Endothelial cell (in vitro differentiated cells): ENCODE data around the gene TSTD1. TPM values are rescaled to one million over a fixed set of nuclear protein-coding genes. Genes with fewer than 3 reads are reported as not detected.
"Not testable (repeated sequence)": the region's sequence is repeated elsewhere in the genome, so short reads cannot be mapped to it uniquely, and the experiment has no call there.

Experiments used
- DNase-seq: peaks from one replicate; pipeline ENCODE4 v3.0.0; 2021; ENCODE audit warnings: low spot score
- H3K27ac Mint-ChIP-seq: one replicate; pipeline ENCODE4 v1.8.0; 2021; ENCODE audit warnings: mixed read lengths, inconsistent platforms; ENCODE audit not compliant: unreplicated experiment
- H3K27me3 Mint-ChIP-seq: one replicate; pipeline ENCODE4 v1.8.0; 2021; ENCODE audit warnings: mild to moderate bottlenecking, moderate library complexity, mixed read lengths, inconsistent platforms; ENCODE audit not compliant: unreplicated experiment
- H3K36me3 Mint-ChIP-seq: one replicate; pipeline ENCODE4 v1.8.0; 2021; ENCODE audit warnings: mild to moderate bottlenecking, low read depth, mixed read lengths, inconsistent platforms; ENCODE audit not compliant: unreplicated experiment
- H3K4me1 Mint-ChIP-seq: one replicate; pipeline ENCODE4 v1.8.0; 2021; ENCODE audit warnings: mild to moderate bottlenecking, mixed read lengths, inconsistent platforms; ENCODE audit not compliant: unreplicated experiment
- H3K4me3 Mint-ChIP-seq: one replicate; pipeline ENCODE4 v1.8.0; 2021; ENCODE audit warnings: mild to moderate bottlenecking, mixed read lengths, inconsistent platforms; ENCODE audit not compliant: unreplicated experiment
- H3K9me3 Mint-ChIP-seq: one replicate; pipeline ENCODE4 v1.8.0; 2021; ENCODE audit warnings: mixed read lengths, inconsistent platforms; ENCODE audit not compliant: unreplicated experiment
- total RNA-seq: library from RNA; stranded (reverse); fragmentation: NEBNext Ultra II Directional; extraction: Animal tissue kit (Norgen Biotek cat#: 25700); gene quantifications from one replicate; pipeline ENCODE4 v1.2.1, GENCODE V29; 2021; ENCODE audit not compliant: unreplicated experiment
- TF ChIP-seq, protein P1 (sequence below): fragments of 200-600 bp; sonication (generic); IDR thresholded peaks from one replicate; pipeline ENCODE4 v1.5.0; 2021; ENCODE audit warnings: antibody characterized with exemption; ENCODE audit not compliant: unreplicated experiment

Gene TSTD1
- total RNA-seq, 1 donor from 2014 or later = 14.2 TPM

DNA sequence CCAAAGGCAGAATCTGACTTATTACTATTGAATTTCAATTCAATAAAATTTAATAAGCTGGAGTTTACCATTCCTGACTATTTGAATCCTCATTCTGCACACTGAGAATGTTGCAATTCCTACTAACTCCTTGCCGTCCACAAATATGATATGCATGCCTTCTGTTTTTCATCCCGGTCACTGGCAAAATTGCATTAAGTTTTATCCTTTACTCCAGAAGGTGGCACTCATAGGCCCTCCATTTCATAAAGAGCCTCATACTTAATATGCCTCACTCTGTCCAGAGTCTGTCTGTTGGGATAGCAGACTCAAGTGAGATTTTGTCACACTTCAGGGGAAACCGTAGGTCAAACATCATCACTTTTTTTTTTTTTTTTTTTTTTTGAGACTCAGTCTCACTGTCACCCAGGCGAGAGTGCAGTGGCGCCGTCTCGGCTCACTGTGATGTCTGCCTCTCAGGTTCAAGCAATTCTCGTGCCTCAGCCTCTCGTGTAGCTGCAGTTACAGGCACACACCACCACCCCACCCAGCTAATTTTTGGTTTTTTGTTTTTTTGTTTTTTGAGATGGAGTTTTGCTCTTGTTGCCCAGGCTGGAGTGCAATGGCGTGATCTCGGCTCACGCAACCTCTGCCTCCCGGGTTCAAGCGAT lies 45.1 kb downstream of the TSTD1 start:
- no peak for DNase-seq
- peaks cover 32% of the 10 kb centered on the region for H3K4me1 Mint-ChIP-seq
- TF ChIP-seq, protein P1, sequence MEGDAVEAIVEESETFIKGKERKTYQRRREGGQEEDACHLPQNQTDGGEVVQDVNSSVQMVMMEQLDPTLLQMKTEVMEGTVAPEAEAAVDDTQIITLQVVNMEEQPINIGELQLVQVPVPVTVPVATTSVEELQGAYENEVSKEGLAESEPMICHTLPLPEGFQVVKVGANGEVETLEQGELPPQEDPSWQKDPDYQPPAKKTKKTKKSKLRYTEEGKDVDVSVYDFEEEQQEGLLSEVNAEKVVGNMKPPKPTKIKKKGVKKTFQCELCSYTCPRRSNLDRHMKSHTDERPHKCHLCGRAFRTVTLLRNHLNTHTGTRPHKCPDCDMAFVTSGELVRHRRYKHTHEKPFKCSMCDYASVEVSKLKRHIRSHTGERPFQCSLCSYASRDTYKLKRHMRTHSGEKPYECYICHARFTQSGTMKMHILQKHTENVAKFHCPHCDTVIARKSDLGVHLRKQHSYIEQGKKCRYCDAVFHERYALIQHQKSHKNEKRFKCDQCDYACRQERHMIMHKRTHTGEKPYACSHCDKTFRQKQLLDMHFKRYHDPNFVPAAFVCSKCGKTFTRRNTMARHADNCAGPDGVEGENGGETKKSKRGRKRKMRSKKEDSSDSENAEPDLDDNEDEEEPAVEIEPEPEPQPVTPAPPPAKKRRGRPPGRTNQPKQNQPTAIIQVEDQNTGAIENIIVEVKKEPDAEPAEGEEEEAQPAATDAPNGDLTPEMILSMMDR = no peak
- H3K4me3 Mint-ChIP-seq = no peak overlapping the region
- no peak overlapping the region for H3K27ac Mint-ChIP-seq
- H3K27me3 Mint-ChIP-seq = peaks cover 15% of the 10 kb centered on the region
- H3K9me3 Mint-ChIP-seq = no peaks in the 10 kb centered on the region
- H3K36me3 Mint-ChIP-seq = peaks cover 34% of the 10 kb centered on the region

DNA sequence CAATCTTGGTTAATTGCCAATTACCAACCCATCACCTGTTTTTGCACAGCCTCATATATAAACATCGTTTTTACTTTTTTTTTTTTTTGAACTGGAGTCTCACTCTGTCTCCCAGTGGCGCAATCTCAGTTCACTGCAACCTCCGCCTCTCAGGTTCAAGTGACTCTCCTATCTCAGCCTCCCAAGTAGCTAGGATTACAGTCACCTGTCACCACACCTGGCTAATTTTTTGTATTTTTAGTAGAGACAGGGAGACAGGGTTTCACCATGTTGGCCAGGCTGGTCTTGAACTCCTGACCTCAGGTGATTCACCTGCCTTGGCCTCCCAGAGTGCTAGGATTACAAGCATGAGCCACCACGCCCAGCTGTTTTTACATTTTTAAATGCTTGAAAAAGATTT lies 46.7 kb downstream of the TSTD1 start:
- peaks cover 27% of the 10 kb centered on the region for H3K4me1 Mint-ChIP-seq
- H3K36me3 Mint-ChIP-seq = peaks cover 19% of the 10 kb centered on the region
- not testable (repeated sequence) for H3K27ac Mint-ChIP-seq, DNase-seq, H3K9me3 Mint-ChIP-seq, H3K27me3 Mint-ChIP-seq, H3K4me3 Mint-ChIP-seq

Other genes with a start within 250 kb of the TSTD1 start
- not detected for gene LY9, start 242.8 kb downstream of the TSTD1 start, total RNA-seq
- gene CD244, start 176.1 kb downstream of the TSTD1 start, total RNA-seq = 0.31 TPM
- gene ITLN1, start 153.8 kb downstream of the TSTD1 start, total RNA-seq = not detected
- gene ITLN2, start 84.2 kb downstream of the TSTD1 start, total RNA-seq = 118 TPM
- 361 TPM for gene F11R, start 17.8 kb downstream of the TSTD1 start, total RNA-seq
- gene USF1, start 7.0 kb upstream of the TSTD1 start, total RNA-seq = 121 TPM
- gene ARHGAP30, start 30.9 kb upstream of the TSTD1 start, total RNA-seq = 0.23 TPM
- 0.13 TPM for gene NECTIN4, start 50.6 kb upstream of the TSTD1 start, total RNA-seq
- 7.3 TPM for gene KLHDC9, start 59.4 kb upstream of the TSTD1 start, total RNA-seq
- gene PFDN2, start 79.1 kb upstream of the TSTD1 start, total RNA-seq = 73.8 TPM
- gene NIT1, start 79.1 kb upstream of the TSTD1 start, total RNA-seq = 20.5 TPM
- gene DEDD, start 93.7 kb upstream of the TSTD1 start, total RNA-seq = 133 TPM
- gene UFC1, start 115.0 kb upstream of the TSTD1 start, total RNA-seq = 124 TPM
- 22.2 TPM for gene USP21, start 120.5 kb upstream of the TSTD1 start, total RNA-seq
- 39.0 TPM for gene PPOX, start 127.5 kb upstream of the TSTD1 start, total RNA-seq
- gene B4GALT3, start 138.5 kb upstream of the TSTD1 start, total RNA-seq = 44.0 TPM
- 56.8 TPM for gene ADAMTS4, start 160.1 kb upstream of the TSTD1 start, total RNA-seq
- gene NDUFS2, start 163.4 kb upstream of the TSTD1 start, total RNA-seq = 93.1 TPM
- gene FCER1G, start 176.3 kb upstream of the TSTD1 start, total RNA-seq = 4.3 TPM
- not detected for gene APOA2, start 184.7 kb upstream of the TSTD1 start, total RNA-seq
- gene TOMM40L, start 187.1 kb upstream of the TSTD1 start, total RNA-seq = 22.0 TPM
- not detected for gene NR1I3, start 199.2 kb upstream of the TSTD1 start, total RNA-seq
- gene PCP4L1, start 219.8 kb upstream of the TSTD1 start, total RNA-seq = not detected